NT2/D1 (cell line): ENCODE data around the gene TGFA.

ENCODE experiments used
- SUZ12 ChIP-seq: IDR thresholded peaks from 2 replicates; pipeline ENCODE4 v1.6.1; 2011; ENCODE audit not compliant: insufficient read length, insufficient read depth; ENCODE audit errors: extremely low read depth
- YY1 ChIP-seq: IDR thresholded peaks from 2 replicates; pipeline ENCODE4 v1.6.1; 2011; ENCODE audit not compliant: insufficient read length, insufficient read depth
- ZNF274 ChIP-seq: IDR thresholded peaks from 2 replicates; pipeline ENCODE4 v1.6.1; 2011; ENCODE audit warnings: mild to moderate bottlenecking, low read depth, low read length

DNA sequence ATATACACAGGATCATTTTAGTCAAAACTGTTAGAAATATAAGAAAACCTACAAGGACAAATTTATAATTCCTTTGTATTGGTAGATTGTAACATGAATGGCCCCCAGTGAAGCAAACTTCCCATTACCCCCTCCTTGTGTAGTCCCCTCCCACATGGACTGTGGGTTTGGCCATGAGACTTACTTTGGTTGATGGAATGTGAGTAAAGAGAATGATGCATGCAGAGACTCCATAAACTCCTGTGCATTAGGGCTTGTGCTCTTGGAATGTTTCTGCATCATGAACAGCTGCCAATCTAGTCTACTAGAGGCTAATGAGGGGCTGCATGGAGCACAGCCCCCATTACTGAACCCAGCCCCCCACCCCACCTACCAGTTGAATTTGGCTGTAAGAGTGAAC lies 8.3 kb upstream of the TGFA start:
- no peak for TF ChIP-seq YY1
- TF ChIP-seq ZNF274: no peak
- TF ChIP-seq SUZ12: no peak
